Peyer's patch (tissue), 4 donors: ENCODE data around the gene SLIT2.

Experiments used
- CTCF ChIP-seq, 6 experiments: fragments of 450-650 bp in 4 of 6; fragments of 200-600 bp in 2 of 6; sonication (generic) in 1 of 6; IDR thresholded peaks; one replicate each; pipeline ENCODE4 v1.5.1; 2017 to 2019; ENCODE audit warnings: antibody characterized with exemption in 6 of 6, mild to moderate bottlenecking in 3 of 6, moderate library complexity in 1 of 6
- POLR2A ChIP-seq, 2 donors: fragments of 450-650 bp; IDR thresholded peaks; one replicate each; pipeline ENCODE4 v1.5.1; 2017; ENCODE audit warnings: antibody characterized with exemption in 2 of 2, mild to moderate bottlenecking in 2 of 2, moderate library complexity in 2 of 2

- TF ChIP-seq CTCF (IDR thresholded peaks at IDR 0.05) (no peak), POLR2A (IDR thresholded peaks at IDR 0.05) (no peak)
These were observed 16.3 kb downstream of the SLIT2 start for GRCh38 chr4:20268028-20268427.
